ENCODE measurements around the gene WDR70.
"Not testable (repeated sequence)": the region's sequence is repeated elsewhere in the genome, so short reads cannot be mapped to it uniquely, and the experiment has no call there.

DNA sequence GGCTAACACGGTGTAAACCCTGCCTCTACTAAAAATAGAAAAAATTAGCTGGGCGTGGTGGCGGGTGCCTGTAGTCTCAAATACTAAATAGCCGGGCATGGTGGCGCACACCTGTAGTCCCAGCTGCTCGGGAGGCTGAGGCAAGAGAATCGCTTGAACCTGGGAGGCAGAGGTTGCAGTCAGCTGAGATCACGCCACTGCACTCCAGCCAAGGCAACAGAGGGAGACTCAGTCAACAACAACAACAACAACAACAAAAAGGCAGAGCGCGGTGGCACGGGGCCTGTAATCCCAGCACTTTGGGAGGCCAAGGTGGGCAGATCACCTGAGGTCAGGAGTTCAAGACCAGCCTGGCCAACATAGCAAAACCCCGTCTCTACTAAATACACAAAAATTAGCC is 1.1 kb upstream of the WDR70 start:
- TF ChIP-seq, protein P1, sequence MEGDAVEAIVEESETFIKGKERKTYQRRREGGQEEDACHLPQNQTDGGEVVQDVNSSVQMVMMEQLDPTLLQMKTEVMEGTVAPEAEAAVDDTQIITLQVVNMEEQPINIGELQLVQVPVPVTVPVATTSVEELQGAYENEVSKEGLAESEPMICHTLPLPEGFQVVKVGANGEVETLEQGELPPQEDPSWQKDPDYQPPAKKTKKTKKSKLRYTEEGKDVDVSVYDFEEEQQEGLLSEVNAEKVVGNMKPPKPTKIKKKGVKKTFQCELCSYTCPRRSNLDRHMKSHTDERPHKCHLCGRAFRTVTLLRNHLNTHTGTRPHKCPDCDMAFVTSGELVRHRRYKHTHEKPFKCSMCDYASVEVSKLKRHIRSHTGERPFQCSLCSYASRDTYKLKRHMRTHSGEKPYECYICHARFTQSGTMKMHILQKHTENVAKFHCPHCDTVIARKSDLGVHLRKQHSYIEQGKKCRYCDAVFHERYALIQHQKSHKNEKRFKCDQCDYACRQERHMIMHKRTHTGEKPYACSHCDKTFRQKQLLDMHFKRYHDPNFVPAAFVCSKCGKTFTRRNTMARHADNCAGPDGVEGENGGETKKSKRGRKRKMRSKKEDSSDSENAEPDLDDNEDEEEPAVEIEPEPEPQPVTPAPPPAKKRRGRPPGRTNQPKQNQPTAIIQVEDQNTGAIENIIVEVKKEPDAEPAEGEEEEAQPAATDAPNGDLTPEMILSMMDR (IDR thresholded peaks at IDR 0.05) = not testable (repeated sequence)
- not testable (repeated sequence) for TF ChIP-seq CREB1 (CRISPR knock-in tag; IDR thresholded peaks at IDR 0.05); OVOL2 (CRISPR knock-in tag; IDR thresholded peaks at IDR 0.05; ENCODE audit: borderline replicate concordance); KAT7 (CRISPR knock-in tag; IDR thresholded peaks at IDR 0.05; ENCODE audit: borderline replicate concordance)

All from WTC11 (cell line).